SU-DHL-6 (cell line): ENCODE data around the gene BTBD16.

ENCODE experiments used
- EZH2phosphoT487 ChIP-seq: fragments of 200-600 bp; sonication (generic), shearing (Covaris generic); conservative IDR thresholded peaks from 2 replicates; pipeline ENCODE4 v1.6.1; 2018; ENCODE audit warnings: mild to moderate bottlenecking, antibody characterized with exemption, low read length, moderate library complexity, mixed read lengths
- TF ChIP-seq, protein P1 (sequence below): fragments of 200-600 bp; sonication (generic); IDR thresholded peaks from one replicate; pipeline ENCODE4 v1.5.1; 2017; ENCODE audit warnings: antibody characterized with exemption, mild to moderate bottlenecking, low read length, moderate library complexity; ENCODE audit not compliant: insufficient read depth, poor library complexity, severe bottlenecking

DNA sequence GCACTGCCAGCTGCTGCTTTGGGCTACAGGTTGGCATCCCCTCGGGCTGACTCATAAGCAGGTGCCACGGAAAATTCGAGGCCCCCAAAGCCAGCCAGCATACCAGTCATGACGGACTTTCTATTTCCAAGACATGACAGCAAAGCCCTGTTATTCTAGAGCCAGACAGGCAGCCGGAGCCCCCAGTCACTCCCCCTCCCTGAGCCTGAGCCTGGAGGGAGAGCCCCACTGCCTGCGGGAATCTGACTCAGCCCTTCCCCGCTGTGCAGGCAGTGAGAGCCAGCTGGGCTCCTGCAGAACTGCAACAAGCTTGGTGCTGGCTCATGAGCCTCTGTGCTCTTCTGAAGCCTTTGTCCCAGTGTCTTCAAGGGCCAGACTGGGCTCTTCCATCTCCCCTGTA is 15.8 kb downstream of the BTBD16 start:
- TF ChIP-seq, protein P1, sequence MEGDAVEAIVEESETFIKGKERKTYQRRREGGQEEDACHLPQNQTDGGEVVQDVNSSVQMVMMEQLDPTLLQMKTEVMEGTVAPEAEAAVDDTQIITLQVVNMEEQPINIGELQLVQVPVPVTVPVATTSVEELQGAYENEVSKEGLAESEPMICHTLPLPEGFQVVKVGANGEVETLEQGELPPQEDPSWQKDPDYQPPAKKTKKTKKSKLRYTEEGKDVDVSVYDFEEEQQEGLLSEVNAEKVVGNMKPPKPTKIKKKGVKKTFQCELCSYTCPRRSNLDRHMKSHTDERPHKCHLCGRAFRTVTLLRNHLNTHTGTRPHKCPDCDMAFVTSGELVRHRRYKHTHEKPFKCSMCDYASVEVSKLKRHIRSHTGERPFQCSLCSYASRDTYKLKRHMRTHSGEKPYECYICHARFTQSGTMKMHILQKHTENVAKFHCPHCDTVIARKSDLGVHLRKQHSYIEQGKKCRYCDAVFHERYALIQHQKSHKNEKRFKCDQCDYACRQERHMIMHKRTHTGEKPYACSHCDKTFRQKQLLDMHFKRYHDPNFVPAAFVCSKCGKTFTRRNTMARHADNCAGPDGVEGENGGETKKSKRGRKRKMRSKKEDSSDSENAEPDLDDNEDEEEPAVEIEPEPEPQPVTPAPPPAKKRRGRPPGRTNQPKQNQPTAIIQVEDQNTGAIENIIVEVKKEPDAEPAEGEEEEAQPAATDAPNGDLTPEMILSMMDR: no peak
- TF ChIP-seq EZH2phosphoT487: no peak
